MM.1S (cell line): ENCODE measurements around the gene WDR88.

Source experiments
- DNase-seq: peaks from one replicate; pipeline ENCODE4 v3.0.0-alpha.2; 2015
- H2AFZ ChIP-seq: fragments of 300-600 bp; sonication (generic); 2 replicates; pipeline ENCODE4 v1.6.0; 2016; ENCODE audit warnings: antibody characterized with exemption, low read length
- H3F3A ChIP-seq: fragments of 300-600 bp; sonication (generic); 2 replicates; pipeline ENCODE4 v1.6.1; 2016; ENCODE audit warnings: mild to moderate bottlenecking, antibody characterized with exemption, low read length, moderate library complexity, mixed read lengths; ENCODE audit not compliant: insufficient read depth
- H3K27ac ChIP-seq: fragments of 300-600 bp; sonication (generic); 2 replicates; pipeline ENCODE4 v1.5.1; 2016; ENCODE audit warnings: mild to moderate bottlenecking, low read length
- H3K27me3 ChIP-seq: fragments of 300-600 bp; sonication (generic); replicated peaks from 2 replicates; pipeline ENCODE4 v1.6.0; 2016; ENCODE audit warnings: low read length; ENCODE audit not compliant: insufficient read depth
- H3K36me3 ChIP-seq: fragments of 300-600 bp; sonication (generic); replicated peaks from 2 replicates; pipeline ENCODE4 v1.6.1; 2016; ENCODE audit warnings: mild to moderate bottlenecking, low read length, mixed read lengths; ENCODE audit not compliant: insufficient read depth
- H3K4me1 ChIP-seq: fragments of 300-600 bp; sonication (generic); 2 replicates; pipeline ENCODE4 v1.6.1; 2016; ENCODE audit warnings: low read length, mixed read lengths
- H3K4me2 ChIP-seq: fragments of 300-600 bp; sonication (generic); 2 replicates; pipeline ENCODE4 v1.6.0; 2016; ENCODE audit warnings: low read depth, low read length
- H3K4me3 ChIP-seq: fragments of 300-600 bp; sonication (generic); 2 replicates; pipeline ENCODE4 v1.5.1; 2016; ENCODE audit warnings: low read length, mixed read lengths
- H3K79me2 ChIP-seq: fragments of 300-600 bp; sonication (generic); 2 replicates; pipeline ENCODE4 v1.6.1; 2016; ENCODE audit warnings: mixed run types, low read length, mixed read lengths
- H3K9ac ChIP-seq: fragments of 300-600 bp; sonication (generic); 2 replicates; pipeline ENCODE4 v1.6.1; 2016; ENCODE audit warnings: low read length, mixed read lengths
- H3K9me2 ChIP-seq: fragments of 300-600 bp; sonication (generic); replicated peaks from 2 replicates; pipeline ENCODE4 v1.6.1; 2016; ENCODE audit warnings: mild to moderate bottlenecking, low read length, mixed read lengths; ENCODE audit not compliant: insufficient read depth
- H3K9me3 ChIP-seq: fragments of 300-600 bp; sonication (generic); replicated peaks from 2 replicates; pipeline ENCODE4 v1.6.1; 2016; ENCODE audit warnings: mild to moderate bottlenecking, low read length, mixed read lengths; ENCODE audit not compliant: insufficient read depth
- H4K20me1 ChIP-seq: fragments of 300-600 bp; sonication (generic); 2 replicates; pipeline ENCODE4 v1.6.1; 2016; ENCODE audit warnings: mild to moderate bottlenecking, low read length, moderate library complexity, mixed read lengths; ENCODE audit not compliant: insufficient read depth
- EZH2 ChIP-seq: fragments of 300-600 bp; sonication (generic); optimal IDR thresholded peaks from 2 replicates; pipeline ENCODE3; 2017; ENCODE audit warnings: low read depth, mild to moderate bottlenecking, antibody characterized with exemption, low read length, mixed read lengths
- EZH2phosphoT487 ChIP-seq: fragments of 300-600 bp; sonication (generic); IDR thresholded peaks from 2 replicates; pipeline ENCODE4 v1.6.1; 2018; ENCODE audit warnings: antibody characterized with exemption, low read length
- TF ChIP-seq, protein P1 (sequence below): fragments of 300-600 bp; sonication (generic); IDR thresholded peaks from 2 replicates; pipeline ENCODE4 v1.5.1; 2016; ENCODE audit warnings: antibody characterized with exemption, low read length, mixed read lengths

Gene WDR88

DNA sequence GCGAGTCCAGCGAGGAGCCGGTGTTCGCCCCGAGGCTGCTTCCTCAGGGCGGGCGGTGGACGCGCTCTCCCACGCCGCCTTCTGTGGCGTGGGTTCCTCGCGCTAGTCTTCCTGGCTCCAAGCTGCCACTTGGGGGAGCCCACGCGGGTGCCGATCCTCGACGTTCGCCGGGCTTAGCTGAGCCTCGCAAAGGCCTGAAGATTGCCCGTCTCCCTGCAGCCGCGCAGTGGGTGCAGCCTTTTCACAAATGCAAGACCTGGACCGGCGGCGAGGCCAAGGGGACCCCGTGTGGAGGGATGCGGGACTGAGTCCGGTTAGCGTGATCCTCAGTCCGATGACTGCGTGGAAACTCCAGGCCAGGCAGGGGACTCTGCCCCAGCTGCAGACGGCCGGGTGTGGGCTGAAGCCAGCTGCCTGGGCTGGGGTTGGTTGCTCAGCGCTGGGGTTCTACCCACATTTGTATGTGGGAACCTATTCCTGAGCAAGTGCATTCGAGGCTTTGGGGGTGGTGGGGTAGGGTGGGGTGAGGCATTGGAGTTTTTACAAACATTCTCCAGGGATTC lies 45.6 kb downstream of the WDR88 start:
- no peaks in the 10 kb centered on the region for H3K9me2 ChIP-seq
- H3K4me2 ChIP-seq, result peak overlapping the region; percentile 98
- peak overlapping the region; percentile 35; the same call in 1 of the 2 replicates for H3K9ac ChIP-seq
- H3K4me3 ChIP-seq, result peak overlapping the region; percentile 65
- no peaks in the 10 kb centered on the region for H3K27me3 ChIP-seq
- peaks cover 7% of the 10 kb centered on the region; the same call in 1 of the 2 replicates for H3K4me1 ChIP-seq
- H2AFZ ChIP-seq, result peak overlapping the region; percentile 39
- H4K20me1 ChIP-seq, result no peaks in the 10 kb centered on the region
- peak overlapping the region; percentile 47; the same call in 1 of the 2 replicates for H3K27ac ChIP-seq
- TF ChIP-seq EZH2phosphoT487 (no peak), EZH2 (no peak)
- TF ChIP-seq, protein P1, sequence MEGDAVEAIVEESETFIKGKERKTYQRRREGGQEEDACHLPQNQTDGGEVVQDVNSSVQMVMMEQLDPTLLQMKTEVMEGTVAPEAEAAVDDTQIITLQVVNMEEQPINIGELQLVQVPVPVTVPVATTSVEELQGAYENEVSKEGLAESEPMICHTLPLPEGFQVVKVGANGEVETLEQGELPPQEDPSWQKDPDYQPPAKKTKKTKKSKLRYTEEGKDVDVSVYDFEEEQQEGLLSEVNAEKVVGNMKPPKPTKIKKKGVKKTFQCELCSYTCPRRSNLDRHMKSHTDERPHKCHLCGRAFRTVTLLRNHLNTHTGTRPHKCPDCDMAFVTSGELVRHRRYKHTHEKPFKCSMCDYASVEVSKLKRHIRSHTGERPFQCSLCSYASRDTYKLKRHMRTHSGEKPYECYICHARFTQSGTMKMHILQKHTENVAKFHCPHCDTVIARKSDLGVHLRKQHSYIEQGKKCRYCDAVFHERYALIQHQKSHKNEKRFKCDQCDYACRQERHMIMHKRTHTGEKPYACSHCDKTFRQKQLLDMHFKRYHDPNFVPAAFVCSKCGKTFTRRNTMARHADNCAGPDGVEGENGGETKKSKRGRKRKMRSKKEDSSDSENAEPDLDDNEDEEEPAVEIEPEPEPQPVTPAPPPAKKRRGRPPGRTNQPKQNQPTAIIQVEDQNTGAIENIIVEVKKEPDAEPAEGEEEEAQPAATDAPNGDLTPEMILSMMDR, result peak; percentile 38
- no peaks in the 10 kb centered on the region for H3K9me3 ChIP-seq
- peaks cover 10% of the 10 kb centered on the region for H3F3A ChIP-seq
- H3K36me3 ChIP-seq, result no peaks in the 10 kb centered on the region
- H3K79me2 ChIP-seq, result no peaks in the 10 kb centered on the region
- no peak for DNase-seq

DNA sequence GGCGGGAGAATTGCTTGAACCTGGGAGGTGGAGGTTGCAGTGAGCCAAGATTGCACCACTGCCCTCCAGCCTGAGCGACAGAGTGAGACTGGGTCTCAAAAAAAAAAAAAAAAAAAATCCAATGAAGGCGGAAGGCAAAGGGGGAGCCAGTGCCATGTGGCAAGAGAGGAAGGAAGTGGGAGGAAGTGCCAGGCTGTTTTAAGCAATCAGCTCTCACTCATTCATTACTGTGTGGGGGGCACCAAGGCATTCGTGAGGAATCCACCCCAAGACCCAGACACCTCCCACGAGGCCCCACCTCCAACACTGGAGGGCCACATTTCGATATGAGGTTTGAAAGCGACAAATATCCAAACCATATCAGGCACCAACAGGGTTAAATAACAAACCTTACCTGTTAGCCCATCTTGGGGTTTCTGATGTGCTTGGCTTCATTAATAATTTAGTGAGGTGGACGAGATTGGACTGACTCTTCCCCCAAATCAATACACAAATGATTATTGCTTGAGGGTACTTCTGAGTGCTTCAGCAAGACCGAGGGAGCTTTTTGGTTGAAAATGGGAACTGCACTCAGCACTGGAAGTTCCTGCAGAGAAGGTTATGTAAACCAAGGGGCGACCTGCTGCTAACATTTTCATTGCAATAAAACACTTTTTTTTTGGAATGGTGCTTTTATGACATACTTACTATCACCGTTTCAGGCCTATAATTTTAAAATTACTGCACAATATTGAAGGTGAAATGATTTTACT lies 54.7 kb downstream of the WDR88 start:
- Histone ChIP-seq H3K9me2 (no peaks in the 10 kb centered on the region), H3K27ac (no peak overlapping the region), H2AFZ (no peak overlapping the region), H3K4me2 (no peak overlapping the region), H3K36me3 (no peaks in the 10 kb centered on the region), H3K79me2 (no peaks in the 10 kb centered on the region), H4K20me1 (no peaks in the 10 kb centered on the region), H3K27me3 (peaks cover 11% of the 10 kb centered on the region), H3K4me3 (no peak overlapping the region), H3F3A (no peaks in the 10 kb centered on the region), H3K4me1 (no peaks in the 10 kb centered on the region), H3K9me3 (no peaks in the 10 kb centered on the region), H3K9ac (no peak overlapping the region)
- no peak for TF ChIP-seq EZH2phosphoT487
- no peak for TF ChIP-seq EZH2
- TF ChIP-seq, protein P1, result no peak
- DNase-seq, result no peak

DNA sequence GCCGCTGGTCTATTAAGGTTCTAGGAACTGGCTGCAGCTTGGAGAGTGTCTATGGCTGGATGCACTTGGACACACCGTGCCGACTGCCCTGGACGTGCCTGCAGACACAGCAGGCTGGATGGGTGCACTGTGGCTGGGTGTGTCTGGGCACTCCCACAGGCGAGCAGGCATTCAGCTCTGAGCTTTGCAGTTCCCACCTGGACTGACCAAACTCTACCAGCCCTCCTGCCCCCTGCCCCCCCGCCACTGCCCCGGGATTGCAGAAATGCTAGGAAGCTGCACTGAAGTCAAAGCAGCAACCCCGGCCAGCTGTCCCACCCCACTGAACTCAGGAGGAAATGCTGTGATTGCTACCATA lies 55.2 kb downstream of the WDR88 start:
- no peak overlapping the region for H3K4me2 ChIP-seq

More for the DNA sequence above, 55.2 kb downstream of the WDR88 start:
- no peaks in the 10 kb centered on the region for H3K36me3 ChIP-seq
- no peak overlapping the region for H2AFZ ChIP-seq
- no peak for DNase-seq
- H3K4me1 ChIP-seq, result no peaks in the 10 kb centered on the region
- H3K9me3 ChIP-seq, result no peaks in the 10 kb centered on the region
- no peaks in the 10 kb centered on the region for H3F3A ChIP-seq
- no peaks in the 10 kb centered on the region for H4K20me1 ChIP-seq
- no peaks in the 10 kb centered on the region for H3K9me2 ChIP-seq
- no peak overlapping the region for H3K27ac ChIP-seq
- no peak overlapping the region for H3K4me3 ChIP-seq
- H3K9ac ChIP-seq, result no peak overlapping the region
- H3K27me3 ChIP-seq, result peaks cover 16% of the 10 kb centered on the region
- no peaks in the 10 kb centered on the region for H3K79me2 ChIP-seq
- no peak for TF ChIP-seq EZH2phosphoT487
- TF ChIP-seq, protein P1, result no peak
- TF ChIP-seq EZH2, result no peak
